ENCODE measurements around the gene MYBPH.

MYBPH gene, protein sequence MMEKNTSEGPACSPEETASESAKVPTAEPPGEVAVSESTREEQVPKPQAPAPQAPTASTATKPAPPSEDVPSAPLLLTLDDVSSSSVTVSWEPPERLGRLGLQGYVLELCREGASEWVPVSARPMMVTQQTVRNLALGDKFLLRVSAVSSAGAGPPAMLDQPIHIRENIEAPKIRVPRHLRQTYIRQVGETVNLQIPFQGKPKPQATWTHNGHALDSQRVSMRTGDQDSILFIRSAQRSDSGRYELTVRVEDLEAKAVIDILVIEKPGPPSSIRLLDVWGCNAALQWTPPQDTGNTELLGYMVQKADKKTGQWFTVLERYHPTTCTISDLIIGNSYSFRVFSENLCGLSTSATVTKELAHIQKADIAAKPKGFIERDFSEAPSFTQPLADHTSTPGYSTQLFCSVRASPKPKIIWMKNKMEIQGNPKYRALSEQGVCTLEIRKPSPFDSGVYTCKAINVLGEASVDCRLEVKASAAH

DNA sequence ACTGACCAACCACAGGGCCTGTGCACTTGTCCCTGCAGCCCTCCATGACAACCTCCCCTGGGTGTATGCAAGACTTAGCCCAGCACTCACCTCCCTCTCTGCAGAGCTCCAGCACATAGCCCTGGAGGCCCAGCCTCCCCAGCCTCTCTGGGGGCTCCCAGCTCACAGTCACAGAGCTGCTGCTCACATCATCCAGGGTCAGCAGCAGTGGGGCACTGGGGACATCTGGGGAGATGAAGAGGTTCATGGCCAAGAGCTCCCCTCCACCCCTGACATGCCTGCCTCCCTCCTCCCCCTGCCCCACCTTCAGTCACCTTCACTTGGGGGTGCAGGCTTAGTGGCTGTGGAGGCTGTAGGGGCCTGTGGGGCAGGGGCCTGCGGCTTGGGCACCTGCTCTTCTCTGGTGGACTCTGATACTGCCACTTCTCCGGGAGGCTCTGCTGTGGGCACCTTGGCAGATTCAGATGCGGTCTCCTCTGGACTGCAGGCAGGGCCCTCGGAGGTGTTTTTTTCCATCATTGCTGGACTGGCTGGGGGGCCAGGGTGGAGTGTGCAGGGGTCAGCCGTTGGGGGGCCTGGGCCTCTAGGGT lies at the start of gene MYBPH:
Gene MYBPH (minus strand): TSS at position 590 of the 590 bp plus-strand sequence. CDS start 71 bp downstream, at position 519.
- ChIA-PET POLR2A (no interaction called here), CTCF (no interaction called here)
- no peak for DNase-seq (ENCODE audit: extremely low spot score)
- TF ChIP-seq, protein P1, sequence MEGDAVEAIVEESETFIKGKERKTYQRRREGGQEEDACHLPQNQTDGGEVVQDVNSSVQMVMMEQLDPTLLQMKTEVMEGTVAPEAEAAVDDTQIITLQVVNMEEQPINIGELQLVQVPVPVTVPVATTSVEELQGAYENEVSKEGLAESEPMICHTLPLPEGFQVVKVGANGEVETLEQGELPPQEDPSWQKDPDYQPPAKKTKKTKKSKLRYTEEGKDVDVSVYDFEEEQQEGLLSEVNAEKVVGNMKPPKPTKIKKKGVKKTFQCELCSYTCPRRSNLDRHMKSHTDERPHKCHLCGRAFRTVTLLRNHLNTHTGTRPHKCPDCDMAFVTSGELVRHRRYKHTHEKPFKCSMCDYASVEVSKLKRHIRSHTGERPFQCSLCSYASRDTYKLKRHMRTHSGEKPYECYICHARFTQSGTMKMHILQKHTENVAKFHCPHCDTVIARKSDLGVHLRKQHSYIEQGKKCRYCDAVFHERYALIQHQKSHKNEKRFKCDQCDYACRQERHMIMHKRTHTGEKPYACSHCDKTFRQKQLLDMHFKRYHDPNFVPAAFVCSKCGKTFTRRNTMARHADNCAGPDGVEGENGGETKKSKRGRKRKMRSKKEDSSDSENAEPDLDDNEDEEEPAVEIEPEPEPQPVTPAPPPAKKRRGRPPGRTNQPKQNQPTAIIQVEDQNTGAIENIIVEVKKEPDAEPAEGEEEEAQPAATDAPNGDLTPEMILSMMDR (IDR thresholded peaks at IDR 0.05; ENCODE audit: control extremely low read depth, extremely low read depth, low read depth, missing control alignments) = no peak

DNA sequence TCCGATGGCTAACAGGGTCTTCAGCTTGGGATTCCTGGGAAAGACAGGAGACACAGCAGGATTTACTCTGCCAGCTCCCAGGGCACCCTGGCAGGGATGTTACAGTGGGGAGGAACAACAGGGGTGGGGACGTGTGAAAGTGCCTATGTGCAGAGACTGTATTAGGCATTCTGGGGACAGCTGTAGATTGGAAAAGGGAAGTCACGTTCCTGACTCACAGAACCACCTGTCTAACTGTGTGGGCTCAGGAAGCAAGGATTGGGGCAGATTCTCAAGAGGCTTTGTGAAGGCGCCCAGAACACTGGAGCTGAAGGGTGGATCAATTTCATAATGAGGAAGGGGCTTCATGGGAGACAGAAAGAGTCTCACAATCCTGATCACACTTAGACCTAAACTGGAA lies 49.4 kb upstream of the MYBPH start:
- ChIA-PET CTCF (interaction anchor here (1.0 to 3.2 kb wide), 4 partner anchors 9 to 185 kb away, joined by 3 to 16 read pairs (median 8); no protein-coding TSS in a partner anchor), POLR2A (no interaction called here)
- TF ChIP-seq, protein P1 (IDR thresholded peaks at IDR 0.05; ENCODE audit: control extremely low read depth, extremely low read depth, low read depth, missing control alignments) = no peak
- DNase-seq (ENCODE audit: extremely low spot score) = no peak

DNA sequence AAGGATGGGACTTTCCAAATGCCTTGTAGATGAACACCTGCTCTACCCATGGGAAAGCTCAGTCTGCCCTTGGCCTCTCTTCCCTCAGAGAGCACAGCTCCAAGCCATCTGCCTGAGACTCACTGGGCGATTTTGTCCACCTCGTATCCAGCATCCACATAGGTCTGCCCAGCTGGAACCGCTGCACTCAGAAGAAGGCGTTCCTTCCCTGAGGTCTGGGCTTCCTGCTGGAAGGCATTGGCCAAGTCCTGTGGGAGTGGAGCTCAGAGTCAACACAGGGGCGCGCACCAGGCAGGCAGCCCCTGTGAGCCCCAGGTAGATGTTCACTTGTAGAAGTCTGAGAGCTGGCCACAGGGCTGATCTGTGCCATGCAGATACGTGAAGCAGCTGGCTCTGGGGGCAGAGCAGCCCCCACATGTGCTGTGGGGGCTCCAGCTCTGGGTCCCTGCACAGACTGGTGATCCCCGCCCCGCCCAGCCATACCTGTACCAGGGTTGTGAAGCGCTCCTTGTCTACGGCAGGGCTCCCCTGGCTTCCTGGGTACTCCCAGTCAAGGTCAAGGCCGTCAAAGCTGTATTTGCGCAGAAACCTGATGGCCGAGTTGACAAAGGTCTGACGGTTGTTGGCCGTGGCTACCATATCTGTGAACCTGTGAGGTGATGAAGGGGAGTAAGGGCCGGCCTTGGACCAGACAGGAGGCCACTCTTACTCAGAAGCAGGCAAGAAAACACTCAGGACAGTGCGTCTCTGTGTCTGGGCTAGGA lies 47.6 kb upstream of the MYBPH start:
- ChIA-PET CTCF (interaction anchor here (0.7 to 3.2 kb wide), 3 partner anchors 9 to 184 kb away, joined by 3 to 12 read pairs (median 4); no protein-coding TSS in a partner anchor), POLR2A (interaction anchor here (0.6 kb wide), 1 partner anchor 9 kb away, joined by 5 read pairs; no protein-coding TSS in a partner anchor)
- no peak for DNase-seq (ENCODE audit: extremely low spot score)
- TF ChIP-seq, protein P1 (IDR thresholded peaks at IDR 0.05; ENCODE audit: control extremely low read depth, extremely low read depth, low read depth, missing control alignments) = no peak

DNA sequence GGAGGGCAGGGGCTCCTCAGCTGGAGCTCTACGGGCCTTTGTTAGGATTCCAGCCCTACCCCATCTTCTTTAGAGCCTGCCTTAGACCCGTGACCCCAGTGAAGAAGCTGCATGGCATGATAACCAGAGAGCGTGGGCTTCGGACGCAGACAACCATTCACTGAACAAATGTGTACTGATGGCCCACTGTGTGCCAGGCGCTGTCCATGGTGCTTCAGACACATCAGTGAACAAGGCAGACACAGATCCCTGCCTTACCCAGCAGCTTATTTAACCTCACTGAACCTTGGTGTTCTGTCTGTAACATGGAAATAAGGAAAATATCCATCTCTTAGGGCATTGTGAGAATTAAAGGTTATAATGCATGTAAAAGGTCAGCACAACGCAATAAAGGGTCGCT lies 44.3 kb upstream of the MYBPH start:
- TF ChIP-seq, protein P1 (IDR thresholded peaks at IDR 0.05; ENCODE audit: control extremely low read depth, extremely low read depth, low read depth, missing control alignments) = no peak
- ChIA-PET CTCF (interaction anchor here (1.0 to 7.2 kb wide), 3 partner anchors 20 to 182 kb away, joined by 3 to 174 read pairs (median 4); no protein-coding TSS in a partner anchor), POLR2A (no interaction called here)
- no peak for DNase-seq (ENCODE audit: extremely low spot score)

DNA sequence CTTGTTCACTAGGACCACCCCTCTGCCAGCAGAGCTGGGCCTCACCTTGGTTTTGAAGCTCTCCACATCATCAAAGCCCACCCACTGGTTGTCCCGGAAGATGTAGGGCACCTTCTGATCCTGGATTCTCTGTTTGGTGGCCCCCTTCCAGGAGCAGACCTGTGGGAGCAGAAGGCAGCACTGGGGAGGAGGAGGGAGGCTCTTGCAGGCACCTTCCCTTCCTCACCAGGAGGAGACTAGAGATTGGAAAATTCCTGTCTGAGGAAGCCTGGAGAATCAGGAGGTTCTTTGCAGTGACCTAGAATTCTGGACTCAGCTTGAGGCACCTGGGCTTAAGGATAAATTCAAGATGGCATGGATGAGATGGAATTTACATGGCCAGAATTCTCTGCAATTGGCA lies 43.5 kb upstream of the MYBPH start:
- DNase-seq (ENCODE audit: extremely low spot score) = no peak
- CTCF ChIA-PET = interaction anchor here (1.0 to 7.2 kb wide), 6 partner anchors 9 to 181 kb away, joined by 3 to 174 read pairs (median 8); partner anchors contain the start of gene CHIT1
- POLR2A ChIA-PET = no interaction called here
- TF ChIP-seq, protein P1 (IDR thresholded peaks at IDR 0.05; ENCODE audit: control extremely low read depth, extremely low read depth, low read depth, missing control alignments) = no peak

DNA sequence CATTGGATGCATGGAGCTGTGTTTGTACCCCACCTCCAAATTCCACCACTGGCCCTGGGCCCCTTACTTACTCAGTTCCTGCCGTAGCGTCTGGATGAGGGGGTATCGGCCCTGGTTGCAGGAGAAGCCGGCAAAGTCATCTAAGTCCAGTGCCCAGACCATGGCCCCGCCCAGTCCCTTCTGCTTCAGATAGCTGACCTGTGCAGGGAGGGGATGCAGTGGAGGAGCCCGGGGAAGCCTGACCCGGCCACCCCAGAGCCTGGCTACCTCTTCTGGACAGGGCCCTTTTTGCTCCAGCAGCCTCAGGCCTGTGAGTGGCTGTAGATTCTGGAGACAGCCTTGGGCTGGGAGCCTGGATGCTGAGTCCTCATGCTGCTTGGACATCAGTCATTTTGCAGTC lies 42.0 kb upstream of the MYBPH start:
- DNase-seq (ENCODE audit: extremely low spot score) = no peak
- POLR2A ChIA-PET = no interaction called here
- TF ChIP-seq, protein P1 (IDR thresholded peaks at IDR 0.05; ENCODE audit: control extremely low read depth, extremely low read depth, low read depth, missing control alignments) = no peak
- CTCF ChIA-PET = interaction anchor here (1.1 to 7.2 kb wide), 18 partner anchors 10 to 498 kb away, joined by 3 to 174 read pairs (median 11); partner anchors contain the start of genes CHIT1 and MYOG
